ENCODE results near the gene SHROOM3. TPM values are rescaled to one million over a fixed set of nuclear protein-coding genes. Genes with fewer than 3 reads are reported as not detected.

SHROOM3 gene
- total RNA-seq, 1 donor from 2014 or later: 42.7 TPM

DNA sequence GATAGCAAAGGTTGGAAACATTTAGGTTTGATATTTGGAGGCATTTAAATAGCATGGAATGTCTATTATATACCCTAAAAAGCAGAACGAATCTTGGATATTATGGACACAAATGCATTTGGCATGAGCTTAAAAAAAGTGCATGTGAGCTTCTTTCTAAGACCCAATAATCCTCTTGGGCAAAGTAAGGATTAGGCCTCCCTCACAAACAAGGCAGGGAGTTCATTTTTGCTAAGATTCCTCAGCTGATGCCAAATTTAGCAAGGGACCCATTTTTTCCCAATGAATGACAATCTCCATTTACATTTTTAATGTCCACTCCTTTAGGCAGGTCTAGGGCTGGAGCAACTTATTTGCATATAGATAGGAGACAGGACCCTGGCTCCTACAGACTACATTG, 263.1 kb downstream of the SHROOM3 start:
- Mint-ChIP-seq H3K9me3 (ENCODE audit: low read depth) (no peaks in the 10 kb centered on the region), H3K4me3 (ENCODE audit: unreplicated experiment) (no peak overlapping the region), H3K4me1 (ENCODE audit: low read depth) (peaks cover 32% of the 10 kb centered on the region), H3K27ac (ENCODE audit: unreplicated experiment) (no peak overlapping the region), H3K27me3 (ENCODE audit: low read depth) (no peaks in the 10 kb centered on the region), H3K36me3 (ENCODE audit: low read depth) (peaks cover 2% of the 10 kb centered on the region)
- TF ChIP-seq, protein P1, sequence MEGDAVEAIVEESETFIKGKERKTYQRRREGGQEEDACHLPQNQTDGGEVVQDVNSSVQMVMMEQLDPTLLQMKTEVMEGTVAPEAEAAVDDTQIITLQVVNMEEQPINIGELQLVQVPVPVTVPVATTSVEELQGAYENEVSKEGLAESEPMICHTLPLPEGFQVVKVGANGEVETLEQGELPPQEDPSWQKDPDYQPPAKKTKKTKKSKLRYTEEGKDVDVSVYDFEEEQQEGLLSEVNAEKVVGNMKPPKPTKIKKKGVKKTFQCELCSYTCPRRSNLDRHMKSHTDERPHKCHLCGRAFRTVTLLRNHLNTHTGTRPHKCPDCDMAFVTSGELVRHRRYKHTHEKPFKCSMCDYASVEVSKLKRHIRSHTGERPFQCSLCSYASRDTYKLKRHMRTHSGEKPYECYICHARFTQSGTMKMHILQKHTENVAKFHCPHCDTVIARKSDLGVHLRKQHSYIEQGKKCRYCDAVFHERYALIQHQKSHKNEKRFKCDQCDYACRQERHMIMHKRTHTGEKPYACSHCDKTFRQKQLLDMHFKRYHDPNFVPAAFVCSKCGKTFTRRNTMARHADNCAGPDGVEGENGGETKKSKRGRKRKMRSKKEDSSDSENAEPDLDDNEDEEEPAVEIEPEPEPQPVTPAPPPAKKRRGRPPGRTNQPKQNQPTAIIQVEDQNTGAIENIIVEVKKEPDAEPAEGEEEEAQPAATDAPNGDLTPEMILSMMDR (IDR thresholded peaks at IDR 0.05): no peak
- DNase-seq (ENCODE audit: low spot score): no peak

DNA sequence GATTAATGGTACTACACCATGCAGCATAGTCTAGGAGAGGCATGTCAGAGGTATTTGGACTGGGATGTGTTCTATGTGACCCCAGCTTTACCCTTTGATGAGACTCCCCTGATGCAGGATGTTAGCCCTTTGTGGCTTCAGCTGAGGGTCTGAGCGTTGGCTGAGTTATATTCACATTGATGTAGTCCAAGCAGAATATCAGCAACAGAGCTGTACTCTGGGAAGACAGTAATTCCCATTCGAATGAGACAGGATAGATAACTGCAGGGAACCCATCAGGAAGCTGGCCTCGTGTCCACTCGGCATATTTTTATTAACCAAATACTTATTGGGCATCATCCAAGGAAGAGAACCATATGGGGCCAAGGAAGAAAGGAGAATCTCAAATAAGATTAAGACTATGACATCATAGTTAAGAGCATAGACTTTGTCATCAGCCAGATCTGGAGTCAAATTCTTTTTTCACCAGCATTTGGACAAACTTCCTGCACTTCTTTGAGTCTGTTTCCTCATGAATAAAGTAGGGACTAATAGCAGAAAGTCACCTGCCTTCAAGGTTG, 264.8 kb downstream of the SHROOM3 start:
- TF ChIP-seq, protein P1 (IDR thresholded peaks at IDR 0.05): no peak
- Mint-ChIP-seq H3K9me3 (ENCODE audit: low read depth) (no peaks in the 10 kb centered on the region), H3K4me1 (ENCODE audit: low read depth) (peaks cover 44% of the 10 kb centered on the region), H3K27ac (ENCODE audit: unreplicated experiment) (peak overlapping the region; percentile 61), H3K36me3 (ENCODE audit: low read depth) (peaks cover 2% of the 10 kb centered on the region), H3K4me3 (ENCODE audit: unreplicated experiment) (no peak overlapping the region), H3K27me3 (ENCODE audit: low read depth) (no peaks in the 10 kb centered on the region)
- DNase-seq (ENCODE audit: low spot score): no peak

DNA sequence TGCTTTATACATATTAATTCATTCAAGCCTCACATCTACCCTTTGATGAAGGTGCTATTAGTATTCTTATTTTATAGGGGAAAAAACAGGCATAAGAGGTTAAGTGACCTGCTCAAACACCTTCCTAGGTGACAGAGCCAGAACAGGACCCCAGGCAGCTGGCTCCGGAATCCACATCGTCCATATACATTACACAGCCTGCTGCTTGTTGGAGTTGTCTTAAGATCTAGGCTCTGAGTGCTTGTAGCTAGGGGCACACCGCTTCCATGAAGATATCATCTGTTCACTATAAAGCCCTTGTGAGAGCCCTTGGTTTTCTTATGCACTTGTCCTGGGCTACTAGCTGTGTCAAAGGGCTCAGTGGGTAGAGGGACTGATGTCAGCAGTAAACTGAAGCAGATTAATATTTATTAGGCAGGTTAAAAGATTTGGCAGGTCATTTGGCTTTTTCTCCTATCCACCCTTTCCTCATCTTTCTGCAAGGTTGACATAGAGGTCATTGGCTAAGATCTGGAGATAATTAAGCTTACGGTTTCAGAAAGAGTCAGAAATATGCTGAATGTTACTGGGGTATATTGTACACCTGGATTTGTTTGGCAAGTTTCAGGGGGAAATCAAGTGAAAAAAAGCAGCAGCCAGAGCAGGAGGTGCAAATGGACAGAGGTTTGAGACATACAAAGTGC, 267.6 kb downstream of the SHROOM3 start:
- peak overlapping the region; percentile 79 for H3K27ac Mint-ChIP-seq (ENCODE audit: unreplicated experiment)
- H3K27me3 Mint-ChIP-seq (ENCODE audit: low read depth): no peaks in the 10 kb centered on the region
- TF ChIP-seq, protein P1 (IDR thresholded peaks at IDR 0.05): no peak
- H3K9me3 Mint-ChIP-seq (ENCODE audit: low read depth): no peaks in the 10 kb centered on the region
- H3K4me3 Mint-ChIP-seq (ENCODE audit: unreplicated experiment): no peak overlapping the region
- H3K4me1 Mint-ChIP-seq (ENCODE audit: low read depth): peaks cover 47% of the 10 kb centered on the region
- no peak for DNase-seq (ENCODE audit: low spot score)
- H3K36me3 Mint-ChIP-seq (ENCODE audit: low read depth): peaks cover 2% of the 10 kb centered on the region

- H3K4me3 Mint-ChIP-seq (ENCODE audit: unreplicated experiment): no peak overlapping the region
- peaks cover 45% of the 10 kb centered on the region for H3K4me1 Mint-ChIP-seq (ENCODE audit: low read depth)
- TF ChIP-seq, protein P1 (IDR thresholded peaks at IDR 0.05): no peak
- no peaks in the 10 kb centered on the region for H3K9me3 Mint-ChIP-seq (ENCODE audit: low read depth)
- DNase-seq (ENCODE audit: low spot score): no peak
- peaks cover 2% of the 10 kb centered on the region for H3K36me3 Mint-ChIP-seq (ENCODE audit: low read depth)
- H3K27ac Mint-ChIP-seq (ENCODE audit: unreplicated experiment): peak overlapping the region; percentile 79
- no peaks in the 10 kb centered on the region for H3K27me3 Mint-ChIP-seq (ENCODE audit: low read depth)
These were observed 268.1 kb downstream of the SHROOM3 start for GRCh38 chr4:76703123-76703490.

DNA sequence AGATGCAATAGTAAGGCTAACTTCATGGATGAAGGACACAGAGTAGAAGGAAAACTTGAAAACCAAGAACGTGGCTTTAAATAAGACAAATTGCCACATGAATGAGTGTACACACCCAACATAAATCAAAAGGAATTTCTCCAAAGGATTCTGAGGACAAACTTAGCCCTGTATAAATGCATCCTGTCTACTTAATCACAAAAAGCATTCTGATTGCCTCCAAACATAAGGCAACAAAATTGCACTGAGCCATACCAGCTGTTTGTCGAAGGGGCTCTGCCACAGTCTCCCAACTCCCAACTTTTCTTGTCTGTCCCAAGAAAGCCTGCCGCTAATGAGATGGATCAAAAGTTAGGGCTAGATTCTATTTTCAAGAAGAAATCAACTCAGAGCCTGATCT, 268.6 kb downstream of the SHROOM3 start:
- peak overlapping the region; percentile 83 for H3K27ac Mint-ChIP-seq (ENCODE audit: unreplicated experiment)
- DNase-seq (ENCODE audit: low spot score): no peak
- H3K4me3 Mint-ChIP-seq (ENCODE audit: unreplicated experiment): no peak overlapping the region
- H3K27me3 Mint-ChIP-seq (ENCODE audit: low read depth): no peaks in the 10 kb centered on the region
- TF ChIP-seq, protein P1 (IDR thresholded peaks at IDR 0.05): no peak
- no peaks in the 10 kb centered on the region for H3K9me3 Mint-ChIP-seq (ENCODE audit: low read depth)
- peaks cover 51% of the 10 kb centered on the region for H3K4me1 Mint-ChIP-seq (ENCODE audit: low read depth)
- H3K36me3 Mint-ChIP-seq (ENCODE audit: low read depth): peaks cover 2% of the 10 kb centered on the region

Measured in chondrocyte (in vitro differentiated cells).